Activated CD4-positive, alpha-beta T cell treated with anti-CD3 and anti-CD28 coated beads for 48 hours (primary cell): Measurements from ENCODE around the gene SETD1A.
"Not testable (repeated sequence)": the region's sequence is repeated elsewhere in the genome, so short reads cannot be mapped to it uniquely, and the experiment has no call there.

Experiments
- DNase-seq: peaks from one replicate; pipeline ENCODE4 v3.0.0-alpha.2; 2020

Gene SETD1A

DNA sequence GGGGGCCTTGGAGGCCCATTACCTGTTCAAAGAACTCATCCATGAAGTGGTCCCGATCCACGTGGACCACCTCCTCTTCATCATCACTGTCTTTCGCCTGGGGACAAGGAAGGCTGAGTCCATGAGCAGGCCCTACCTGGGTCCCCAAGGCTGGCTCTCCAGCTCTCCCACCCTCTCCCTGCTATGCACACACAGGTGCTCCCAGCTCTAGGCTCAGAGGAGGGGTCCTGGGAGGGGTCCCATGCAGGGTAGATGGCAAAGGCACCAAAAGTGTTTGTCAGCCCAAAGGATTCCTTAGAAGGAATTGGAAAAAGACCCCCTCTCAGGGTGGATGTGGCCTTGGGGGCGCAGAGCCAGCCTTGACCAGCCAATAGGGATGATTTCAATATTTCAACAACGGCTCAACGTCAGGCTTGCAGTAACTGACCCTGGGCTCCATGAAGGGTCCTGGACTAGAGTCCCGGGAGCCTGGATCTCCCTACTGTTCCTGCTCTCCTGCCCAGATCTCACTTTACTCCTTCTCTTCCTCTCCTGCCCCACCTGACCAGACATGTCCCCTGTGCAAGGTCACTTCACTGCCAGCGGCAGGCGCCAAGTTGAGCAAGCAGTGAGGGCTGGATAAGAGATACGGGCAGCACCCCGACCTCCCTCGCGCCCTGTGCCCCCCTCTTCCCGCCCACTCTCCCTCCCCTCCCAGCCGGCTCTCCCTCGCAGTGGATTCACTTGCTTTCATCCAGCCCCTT, 44.1 kb downstream of the SETD1A start:
- no peak for DNase-seq

DNA sequence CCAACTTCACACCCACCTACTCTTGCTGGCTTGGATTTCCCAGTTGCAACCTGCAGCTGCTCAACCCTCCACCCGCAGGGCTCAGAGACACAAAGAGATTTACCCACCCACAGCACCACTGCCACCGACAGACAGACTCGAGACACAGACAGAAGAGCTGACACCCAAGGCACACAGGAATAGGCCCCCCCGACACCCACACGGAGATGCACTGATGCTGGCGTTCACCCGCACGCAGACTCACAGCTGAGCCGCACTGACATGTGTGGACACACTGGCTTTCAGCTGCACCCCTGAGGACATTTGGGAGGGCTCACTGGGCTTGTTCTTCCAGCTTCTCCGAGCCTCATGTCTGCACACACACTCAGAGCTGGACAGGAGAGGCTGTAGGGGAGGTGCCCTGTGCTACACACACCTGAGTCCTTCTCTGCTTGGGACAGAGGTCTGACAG, 44.7 kb downstream of the SETD1A start:
- DNase-seq = no peak

DNA sequence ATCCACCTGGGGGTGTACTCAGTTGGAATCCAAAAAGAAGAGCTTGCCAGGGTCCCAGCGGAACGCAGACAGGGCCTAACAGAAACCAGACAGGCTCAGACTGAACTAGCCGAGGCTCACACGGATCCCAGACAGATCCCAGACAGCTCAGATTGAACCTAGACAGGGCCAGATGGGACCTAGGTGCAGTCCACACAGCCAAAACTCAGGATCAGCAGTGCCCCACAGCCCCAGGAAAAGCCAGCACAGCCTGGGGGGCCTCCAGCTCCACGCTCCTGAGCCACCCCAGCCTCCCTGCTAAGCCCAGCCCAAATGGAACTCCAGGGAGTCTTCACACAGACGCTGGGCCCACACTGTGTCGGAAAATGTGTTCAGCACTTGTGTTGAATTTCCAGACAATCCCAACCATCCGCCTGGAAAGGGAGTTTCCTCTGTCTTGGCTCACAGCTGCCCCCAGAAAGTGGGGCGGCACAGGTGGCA, 45.3 kb downstream of the SETD1A start:
- DNase-seq = no peak

DNA sequence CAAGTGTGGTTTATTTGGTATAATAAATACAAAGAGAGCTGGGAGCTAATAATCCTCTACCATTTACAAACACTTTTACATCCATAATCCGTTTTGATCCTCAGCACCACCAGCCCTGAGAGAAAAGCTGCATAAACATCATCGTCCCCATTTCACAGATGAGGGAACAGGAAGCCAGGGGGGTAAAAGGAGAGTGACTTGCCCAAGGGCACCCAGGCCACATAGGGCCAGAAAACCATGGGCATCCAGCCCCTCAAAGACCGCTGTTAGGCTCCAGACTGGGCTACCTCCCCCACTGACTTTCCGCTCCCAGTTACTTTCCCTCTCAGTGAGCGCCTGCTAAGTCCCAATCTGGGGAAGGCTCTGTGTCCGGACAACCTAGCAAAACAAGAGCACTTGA, 46.2 kb downstream of the SETD1A start:
- DNase-seq = no peak

DNA sequence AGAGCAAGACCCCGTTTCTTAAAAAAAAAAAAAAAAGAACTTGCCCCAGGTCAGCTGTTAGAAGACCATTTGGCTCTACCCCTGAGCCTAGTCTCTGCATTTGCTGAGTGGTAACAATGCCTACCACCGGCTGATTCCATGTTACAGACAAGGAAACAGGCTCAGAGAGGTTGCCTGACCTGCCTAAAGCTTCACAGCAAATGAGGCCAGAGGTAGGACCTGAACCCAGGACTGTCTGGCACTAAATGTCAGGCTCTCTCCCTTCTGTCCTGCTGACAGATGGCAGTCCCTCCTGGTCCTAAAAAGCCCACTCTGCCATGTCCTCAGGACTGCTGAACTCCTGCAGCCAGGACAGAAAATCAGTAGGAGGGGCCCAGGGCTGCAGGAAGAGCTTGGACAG, 47.1 kb downstream of the SETD1A start:
- DNase-seq = no peak

DNA sequence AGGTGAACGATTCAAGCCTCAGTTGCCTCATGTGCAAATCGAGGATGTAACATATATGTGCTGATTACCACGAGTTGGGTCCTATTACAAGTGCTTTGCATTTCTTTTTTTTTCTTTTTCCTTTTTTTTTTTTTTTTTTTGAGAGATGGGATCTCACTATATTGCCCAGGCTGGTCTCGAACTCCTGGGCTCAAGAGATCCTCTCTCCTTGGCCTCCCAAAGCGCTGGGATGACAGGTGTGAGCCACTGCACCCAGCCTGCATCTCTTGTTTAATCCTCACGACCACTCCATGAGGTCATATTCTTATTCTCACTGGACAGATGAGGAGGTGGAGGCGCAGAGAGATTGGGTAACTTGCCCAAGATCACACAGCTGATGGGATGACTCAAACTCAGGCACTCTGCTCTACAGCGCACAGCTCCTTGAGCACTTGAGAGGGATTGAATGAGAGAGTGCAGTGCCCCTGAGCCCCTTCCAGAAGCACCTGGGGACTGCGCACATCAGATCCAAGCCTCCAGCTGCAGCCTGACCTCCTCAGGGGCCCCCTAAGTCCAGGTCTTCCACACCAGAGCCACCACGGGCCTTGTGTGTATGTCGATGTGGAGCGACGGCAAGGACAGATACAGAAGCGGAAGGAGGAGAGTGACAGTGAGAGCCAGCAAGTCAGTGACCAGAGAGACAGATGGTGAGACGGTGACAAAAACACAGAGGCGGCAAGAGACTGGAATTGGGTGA, 48.0 kb downstream of the SETD1A start:
- no peak for DNase-seq

DNA sequence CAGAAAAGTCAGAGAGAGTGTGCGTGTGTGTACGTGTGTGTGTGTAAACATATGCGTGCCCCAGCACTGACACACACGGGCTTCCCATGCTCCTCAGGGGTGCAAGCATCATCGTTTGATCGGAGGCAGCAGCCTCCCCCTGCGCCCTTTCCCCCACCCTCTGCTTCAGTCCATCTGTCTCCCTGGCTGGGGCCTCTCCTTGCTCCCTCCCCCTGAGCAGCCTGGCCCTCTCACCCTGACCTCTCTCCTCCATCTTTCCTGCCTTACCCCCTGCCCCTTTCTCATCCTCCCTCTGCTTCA, 48.5 kb downstream of the SETD1A start:
- no peak for DNase-seq

DNA sequence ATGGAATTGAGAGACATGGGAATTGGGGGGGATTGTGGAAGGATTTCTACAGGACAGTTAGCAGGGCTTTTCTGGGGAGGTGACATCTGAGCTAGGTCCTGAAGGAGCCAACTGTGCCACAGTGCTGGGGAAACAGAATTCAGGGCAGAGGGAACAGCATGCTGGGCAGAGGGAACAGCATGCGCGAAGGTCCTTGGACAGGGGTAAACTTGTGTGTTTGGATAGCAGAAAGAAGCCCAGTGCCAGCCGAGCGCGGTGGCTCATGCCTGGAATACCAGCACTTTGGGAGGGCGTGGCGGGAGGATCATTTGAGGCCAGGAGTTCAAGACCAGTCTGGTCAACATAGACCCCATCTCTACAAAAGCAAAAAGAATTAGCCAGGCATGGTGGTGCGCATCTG, 49.0 kb downstream of the SETD1A start:
- no peak for DNase-seq

DNA sequence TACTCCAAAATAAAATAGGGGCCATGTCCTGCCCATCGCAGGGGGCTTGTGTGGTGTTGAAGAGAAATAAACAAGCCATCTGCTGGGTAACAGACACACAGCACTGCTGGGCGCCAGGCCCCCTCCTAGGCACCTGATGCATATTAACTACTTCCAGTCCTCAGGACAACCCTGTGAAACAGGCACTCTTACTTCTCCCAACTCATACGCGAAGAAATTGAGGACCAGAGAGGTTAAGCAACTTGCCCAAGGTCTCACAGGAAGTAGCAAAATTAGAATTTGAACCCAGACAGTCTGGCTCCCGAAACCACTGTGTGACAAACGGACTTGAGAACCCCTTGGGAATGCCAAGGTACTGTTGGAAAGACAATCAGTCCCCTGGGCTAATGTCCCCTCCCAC, 50.1 kb downstream of the SETD1A start:
- no peak for DNase-seq

DNA sequence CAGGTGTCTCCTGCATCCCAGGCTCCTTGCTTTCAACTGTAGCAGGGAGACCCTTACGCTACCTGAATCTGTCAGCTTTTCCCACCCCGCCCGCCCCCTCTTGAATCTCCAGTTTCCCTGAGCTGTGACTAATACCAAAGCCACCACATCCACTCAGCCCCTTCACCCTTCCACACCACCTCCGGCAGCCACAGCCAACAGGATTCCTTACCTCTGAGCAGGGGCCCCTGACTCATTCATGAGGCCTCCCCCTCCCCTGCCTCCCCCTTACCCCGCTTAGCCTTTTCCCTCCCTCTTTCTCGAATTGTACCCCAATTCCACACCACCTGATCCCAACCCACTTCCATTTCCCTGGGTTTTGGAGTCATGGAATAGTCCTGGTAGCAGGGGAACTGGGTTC, 50.6 kb downstream of the SETD1A start:
- DNase-seq = no peak

DNA sequence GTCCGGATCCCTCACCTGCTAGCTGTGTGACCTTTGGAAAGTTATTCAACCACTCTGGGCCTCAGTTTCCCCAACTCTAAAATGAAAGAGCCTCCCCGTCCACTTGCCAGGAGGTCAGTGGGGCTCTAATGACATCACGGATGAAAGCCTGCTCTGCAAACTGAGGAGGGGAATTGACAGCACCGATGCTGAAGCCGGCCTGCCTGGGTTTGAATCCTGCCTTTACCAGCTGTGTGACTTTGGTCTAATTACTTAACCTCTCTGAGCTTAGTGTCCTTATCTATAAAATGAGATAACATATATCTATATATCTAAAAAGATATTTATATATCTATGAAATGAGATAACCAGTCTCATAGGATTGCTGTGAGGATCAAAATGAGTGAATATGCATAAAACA, 51.0 kb downstream of the SETD1A start:
- DNase-seq = no peak

DNA sequence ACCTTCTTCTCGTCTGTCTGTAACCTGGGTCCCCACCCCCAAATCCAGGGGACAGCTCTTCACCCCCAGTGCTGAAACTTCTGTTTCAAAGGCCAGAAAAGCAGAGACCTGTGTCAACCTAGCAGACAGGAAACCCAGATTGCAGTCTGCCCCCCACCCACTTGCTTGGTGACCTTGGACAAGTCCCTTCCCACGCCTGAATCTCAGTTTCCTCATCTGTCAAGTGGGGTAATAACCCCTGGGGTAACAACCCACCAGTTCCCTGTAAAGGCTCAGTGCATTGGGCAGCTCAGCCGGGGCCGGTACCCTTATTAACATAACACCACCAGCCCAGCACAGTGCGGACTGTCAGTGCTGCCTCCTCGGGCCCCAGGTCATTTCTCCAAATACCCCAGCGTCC, 51.6 kb downstream of the SETD1A start:
- DNase-seq = no peak

DNA sequence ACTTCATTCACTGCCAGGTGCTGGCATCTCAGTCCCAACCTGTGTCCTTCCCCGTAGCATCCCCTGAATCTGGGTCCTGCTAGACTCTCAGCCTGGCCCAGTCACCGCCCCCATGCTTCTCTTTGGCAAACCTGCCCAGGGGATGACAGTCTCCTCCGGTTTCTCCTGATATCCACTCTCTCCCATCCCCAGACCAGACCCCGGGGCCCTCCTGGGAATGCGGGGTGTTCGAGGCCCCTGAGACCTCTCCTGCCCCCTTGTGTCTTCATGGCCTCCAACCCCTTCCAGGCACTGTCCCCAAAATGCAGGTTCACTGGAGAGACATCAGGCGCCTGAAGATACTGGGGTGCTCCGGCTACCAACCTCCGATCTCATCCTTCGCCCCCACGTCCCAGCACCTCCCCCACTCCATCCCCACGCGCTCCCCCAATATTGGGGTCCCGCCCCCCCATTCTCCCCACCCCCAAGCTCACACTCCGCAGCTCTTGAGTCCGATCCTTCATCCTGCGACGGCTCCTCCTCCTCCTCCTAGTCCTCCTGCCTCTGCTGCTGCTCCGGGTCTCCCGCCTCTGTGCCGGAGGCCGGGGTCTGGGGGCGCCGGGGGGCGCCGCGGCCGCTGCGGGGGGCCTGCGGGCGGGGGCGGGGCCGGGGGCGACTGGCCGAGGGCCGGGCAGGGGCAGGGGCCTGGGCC, 52.5 kb downstream of the SETD1A start:
- no peak for DNase-seq

DNA sequence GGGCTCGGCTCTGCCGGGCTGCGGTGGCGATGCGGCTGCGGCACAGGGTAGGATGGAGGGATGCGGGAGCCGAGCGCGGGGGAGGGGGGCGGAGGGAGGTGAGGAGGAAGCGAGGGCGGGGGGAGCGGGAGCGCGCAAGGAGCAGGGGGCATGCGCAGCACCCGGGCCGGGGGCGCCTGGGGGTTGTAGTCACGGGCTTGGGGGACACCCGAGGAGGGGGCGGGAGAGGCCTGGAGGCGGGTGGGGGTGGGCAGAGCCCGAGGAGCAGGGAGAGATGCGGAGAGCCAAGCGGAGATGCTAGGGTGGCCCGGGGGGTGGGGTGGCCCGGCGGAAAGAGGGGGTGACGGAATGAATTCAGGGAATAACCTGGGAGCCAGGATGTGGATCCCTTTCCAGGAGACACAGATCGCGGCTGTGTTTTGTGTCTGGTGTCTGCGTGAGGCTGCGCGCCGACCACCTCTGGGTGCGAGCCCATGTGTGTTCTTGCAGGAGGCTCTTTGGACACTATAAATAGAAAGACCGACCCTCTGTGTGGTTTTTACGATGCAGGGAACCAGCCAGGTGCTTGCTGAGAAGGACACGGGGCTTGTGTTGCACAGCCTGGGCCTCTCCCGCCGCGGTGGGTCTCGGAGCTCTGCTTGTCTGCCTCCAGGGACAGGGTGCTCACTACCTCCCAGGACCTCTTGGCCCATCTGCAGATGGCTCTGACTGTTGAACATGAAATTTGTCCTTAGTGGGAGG, 53.2 kb downstream of the SETD1A start, which contains the start of gene STX1B:
STX1B (minus strand) TSS at position 54 of the 741 bp plus-strand sequence. CDS start 242 bp downstream, outside the sequence.
- peak; percentile 47 for DNase-seq

DNA sequence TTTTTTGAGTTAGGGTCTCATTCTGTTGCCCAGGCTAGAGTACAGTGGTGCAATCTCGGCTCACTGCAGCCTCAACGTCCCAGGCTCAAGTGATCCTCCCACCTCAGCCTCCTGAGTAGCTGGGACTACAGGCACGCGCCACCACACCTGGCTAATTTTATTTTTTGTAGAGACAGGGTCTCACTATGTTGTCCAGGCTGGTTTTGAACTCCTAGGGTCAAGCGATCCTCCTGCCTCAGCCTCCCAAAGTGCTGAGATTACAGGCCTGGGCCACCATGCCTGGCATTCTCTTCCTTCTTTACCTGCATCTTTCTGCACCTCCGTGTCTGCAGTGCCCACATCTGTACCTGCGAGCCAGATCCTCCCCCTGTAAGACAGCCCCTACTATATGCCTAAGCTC, 54.3 kb downstream of the SETD1A start:
- DNase-seq = not testable (repeated sequence)

DNA sequence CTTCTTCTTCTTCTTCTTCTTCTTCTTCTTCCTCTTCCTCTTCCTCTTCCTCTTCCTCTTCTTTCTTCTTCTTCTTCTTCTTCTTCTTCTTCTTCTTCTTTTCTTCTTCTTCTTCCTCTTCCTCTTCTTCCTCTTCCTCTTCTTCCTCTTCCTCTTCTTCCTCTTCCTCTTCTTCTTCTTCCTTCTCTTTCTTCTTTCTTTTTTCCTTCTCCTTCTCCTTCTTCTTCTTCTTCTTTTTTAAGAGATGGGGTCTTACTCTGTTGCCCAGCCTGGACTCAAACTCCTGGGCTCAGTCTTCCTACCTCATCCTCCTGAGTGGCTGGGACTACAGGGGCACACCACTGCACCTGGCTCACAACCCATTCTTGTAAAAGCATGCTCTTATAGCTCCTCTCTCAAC, 55.7 kb downstream of the SETD1A start:
- not testable (repeated sequence) for DNase-seq

DNA sequence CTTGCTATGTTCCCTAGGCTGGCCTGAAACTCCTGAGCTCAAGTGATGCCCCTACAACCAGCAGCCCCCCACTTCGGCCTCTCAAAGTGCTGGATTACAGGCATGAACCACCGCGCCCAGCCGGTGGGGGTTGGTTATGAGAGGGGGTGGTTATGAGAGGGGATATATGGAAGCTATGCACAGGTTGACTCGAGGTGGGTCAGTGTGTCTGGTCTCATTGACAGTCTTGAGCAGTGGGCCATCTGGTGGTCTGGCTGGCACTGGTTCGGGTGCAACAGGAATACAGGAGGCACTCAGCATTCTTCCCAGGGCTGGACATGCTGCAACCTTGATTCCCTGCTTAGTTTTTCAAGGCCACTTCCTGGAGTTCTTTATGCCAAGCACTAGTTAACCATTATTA, 58.5 kb downstream of the SETD1A start:
- no peak for DNase-seq

DNA sequence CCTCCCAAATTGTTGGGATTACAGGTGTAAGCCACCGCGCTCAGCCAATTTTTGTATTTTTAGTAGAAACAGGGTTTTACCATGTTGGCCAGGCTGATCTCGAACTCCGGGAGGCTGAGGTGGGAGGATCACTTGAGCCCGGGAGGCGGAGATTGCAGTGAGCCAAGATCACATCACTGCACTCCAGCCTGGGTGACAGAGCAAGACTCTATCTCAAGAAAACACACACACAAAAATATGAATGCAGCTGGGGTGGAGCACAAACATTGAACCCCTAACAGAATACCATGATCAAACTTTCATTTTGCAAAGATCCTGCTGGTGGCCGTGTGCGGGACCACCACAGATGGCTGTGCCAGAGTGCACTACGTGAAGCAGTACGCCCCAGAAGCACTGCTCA, 60.2 kb downstream of the SETD1A start:
- DNase-seq = not testable (repeated sequence)

DNA sequence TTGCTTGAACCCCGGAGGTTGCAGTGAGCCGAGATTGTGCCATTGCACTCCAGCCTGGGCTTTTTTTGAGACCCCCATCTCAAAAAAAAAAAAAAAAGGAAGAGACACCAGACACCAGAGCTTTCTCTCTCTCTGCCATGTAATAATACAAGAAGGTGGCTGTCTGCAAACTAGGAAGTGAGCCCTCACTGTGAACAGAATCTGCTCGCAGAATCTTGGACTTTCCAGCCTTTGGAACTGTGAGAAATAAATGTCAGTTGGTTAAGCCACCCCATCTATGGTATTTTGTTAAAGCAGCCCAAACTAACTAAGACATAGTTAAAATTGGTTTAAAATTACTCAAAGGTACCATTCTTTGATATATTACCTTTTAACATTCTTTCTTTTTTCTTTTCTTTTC, 63.0 kb downstream of the SETD1A start:
- no peak for DNase-seq

DNA sequence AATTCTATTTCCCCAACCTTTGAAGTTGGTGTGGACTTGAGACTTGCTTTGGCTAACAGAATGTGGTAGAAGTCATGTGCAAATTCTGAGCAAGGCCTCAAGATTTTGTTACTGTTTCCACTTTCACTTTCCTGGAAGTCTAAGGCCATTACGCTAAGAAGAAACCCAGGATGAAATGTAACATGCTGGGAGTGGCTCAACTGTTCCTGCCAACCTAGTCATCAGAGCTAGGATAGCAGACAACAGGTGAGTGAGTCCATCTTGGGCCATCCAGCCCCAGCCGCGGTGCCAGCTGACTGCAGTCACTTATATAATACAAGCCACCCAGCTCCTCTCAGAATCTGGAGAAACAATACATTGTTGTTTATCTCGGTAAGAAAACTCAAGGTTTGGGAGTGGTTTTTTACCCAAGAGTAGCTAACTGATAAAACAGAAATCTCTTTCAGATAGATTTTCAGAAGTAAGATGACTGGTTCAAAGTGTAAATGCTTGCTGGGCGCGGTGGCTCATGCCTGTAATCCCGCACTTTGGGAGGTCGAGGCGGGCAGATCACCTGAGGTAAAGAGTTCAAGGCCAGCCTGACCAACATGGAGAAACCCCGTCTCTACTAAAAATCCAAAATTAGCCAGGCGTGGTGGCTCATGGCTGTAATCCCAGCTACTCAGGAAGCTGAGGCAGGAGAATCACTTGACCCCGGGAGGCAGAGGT, 65.1 kb downstream of the SETD1A start:
- no peak for DNase-seq

DNA sequence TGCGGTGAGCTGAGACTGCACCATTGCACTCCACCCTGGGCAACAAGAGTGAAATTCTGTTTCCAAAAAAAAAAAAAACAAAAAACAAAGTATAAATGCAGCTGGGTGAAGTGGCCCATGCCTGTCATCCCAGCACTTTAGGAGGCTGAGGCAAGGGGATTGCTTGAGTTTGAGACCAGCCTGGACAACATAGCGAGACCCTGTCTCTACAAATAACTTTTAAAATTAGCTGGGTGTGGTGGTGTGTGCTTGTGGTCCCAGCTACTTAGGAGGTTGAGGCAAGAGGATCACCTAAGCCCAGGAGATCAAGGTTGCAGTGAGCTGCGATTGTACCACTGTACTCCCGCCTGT, 65.7 kb downstream of the SETD1A start:
- no peak for DNase-seq

DNA sequence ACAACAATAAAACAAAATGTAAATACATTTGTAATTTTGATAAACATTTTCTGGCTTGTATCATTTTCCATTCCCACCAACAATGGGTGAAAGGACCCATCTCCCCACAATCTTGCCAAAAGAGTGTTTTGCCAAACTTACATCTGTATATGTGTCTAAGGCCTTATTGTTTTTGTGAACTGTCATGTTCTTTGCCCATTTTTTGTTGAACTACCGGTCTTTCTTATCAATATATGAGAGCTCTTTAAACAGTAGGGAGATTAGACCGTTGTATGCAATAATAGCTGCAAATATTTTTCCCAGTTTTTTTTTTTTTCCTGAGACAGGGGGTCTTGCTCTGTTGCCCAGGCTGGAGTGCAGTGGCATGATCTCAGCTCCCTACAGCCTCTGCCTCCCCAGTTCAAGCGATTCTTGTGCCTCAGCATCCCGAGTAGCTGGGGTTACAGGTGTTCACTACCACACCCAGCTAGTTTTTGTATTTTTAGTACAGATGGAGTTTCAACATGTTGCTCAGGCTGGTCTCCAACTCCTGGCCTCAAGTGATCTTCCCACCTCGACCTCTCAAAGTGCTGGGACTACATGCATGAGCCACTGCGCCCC, 66.2 kb downstream of the SETD1A start:
- no peak for DNase-seq
